GM18868 (cell line): ENCODE data around the gene HRK.
A peak's percentile ranks its signal among the peaks of the same experiment; 100 is the strongest.

Source experiments
- ATAC-seq: cut with Tn5 transposase; IDR thresholded peaks from one replicate; pipeline ENCODE4 v1.9.1; 2021; ENCODE audit warnings: mild to moderate bottlenecking, moderate library complexity; ENCODE audit not compliant: unreplicated experiment

HRK gene

GRCh38 chr12:116874324-116874995, 6.8 kb downstream of the HRK start:
- ATAC-seq = no peak

DNA sequence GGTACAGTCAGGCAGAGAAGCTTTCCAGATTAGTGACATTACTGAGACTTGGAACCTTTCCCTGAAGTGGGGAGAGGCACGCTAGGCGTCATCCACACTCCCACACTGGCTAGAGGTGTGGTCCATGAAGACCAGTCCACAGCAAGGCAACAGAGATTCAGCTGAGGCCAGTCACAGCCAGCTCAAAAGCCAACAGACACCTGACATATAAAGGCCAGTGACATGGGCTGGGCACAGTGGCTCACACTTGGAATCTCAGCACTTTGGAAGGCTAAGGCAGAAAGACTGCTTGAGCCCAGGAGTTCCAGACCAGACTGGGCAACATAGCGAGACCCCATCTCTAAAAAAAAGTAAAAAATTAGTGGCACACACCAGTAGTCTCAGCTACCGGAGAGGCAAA, 10.9 kb downstream of the HRK start:
- no peak for ATAC-seq

GRCh38 chr12:116867523-116867922, 13.7 kb downstream of the HRK start:
- no peak for ATAC-seq

DNA sequence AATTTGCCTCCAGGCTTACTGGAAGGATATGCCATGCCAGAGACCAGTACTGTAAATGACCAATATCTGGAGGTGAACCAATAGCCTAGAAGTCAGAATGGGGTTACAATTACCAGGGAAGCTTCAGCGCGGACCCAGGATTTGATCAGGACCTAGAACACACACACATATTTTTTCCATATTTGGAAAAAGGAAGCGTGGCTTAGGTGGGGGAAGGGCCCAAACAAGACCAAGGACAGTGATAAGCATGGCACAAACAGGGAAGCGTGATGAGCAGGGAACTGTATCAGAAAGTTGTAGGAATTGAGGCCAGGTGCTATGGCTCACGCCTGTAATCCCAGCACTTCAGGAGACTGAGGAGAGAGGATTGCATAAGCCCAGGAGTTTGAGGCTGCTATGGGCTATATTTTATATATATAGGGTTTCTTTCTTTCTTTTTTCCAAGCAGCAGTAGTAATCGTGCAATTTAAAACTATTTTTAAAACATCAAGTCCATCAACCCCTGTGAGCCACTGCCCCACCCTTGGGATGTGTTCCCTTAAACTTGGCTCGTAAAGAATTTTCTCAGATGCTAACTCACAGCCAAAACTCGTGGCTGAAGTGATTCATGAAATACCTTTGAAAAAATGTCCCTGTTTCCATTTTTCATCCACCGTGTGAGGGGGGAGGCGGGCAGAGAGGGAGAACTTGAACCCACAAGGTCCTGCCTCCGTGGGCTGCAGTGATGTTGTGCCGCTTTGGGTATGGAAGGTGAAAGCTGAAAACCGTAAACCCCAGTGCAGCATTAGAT, 16.7 kb downstream of the HRK start:
- no peak for ATAC-seq

DNA sequence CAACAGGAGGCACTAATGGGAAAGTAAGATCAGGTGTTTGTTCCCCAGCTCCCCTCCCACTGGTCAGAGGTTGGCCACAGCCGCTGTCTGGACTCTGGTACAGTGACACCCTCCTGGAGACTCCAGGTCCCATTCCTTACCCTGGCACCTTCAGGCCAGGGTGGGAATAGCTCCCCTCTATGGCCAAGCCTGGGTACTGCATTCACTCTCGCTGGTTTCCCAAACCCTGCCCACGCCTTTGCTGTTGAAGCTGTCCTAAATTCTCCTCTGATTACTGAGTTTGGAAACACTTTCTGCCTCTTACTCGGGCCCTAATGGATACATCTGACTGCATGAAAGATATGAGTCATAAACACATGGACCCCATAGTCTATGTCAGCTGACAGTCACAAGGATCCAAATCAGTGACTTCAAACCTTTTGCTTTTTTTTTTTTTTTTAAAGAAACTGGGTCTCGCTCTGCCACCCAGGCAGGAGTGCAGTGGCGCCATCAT, 17.9 kb downstream of the HRK start:
- no peak for ATAC-seq

DNA sequence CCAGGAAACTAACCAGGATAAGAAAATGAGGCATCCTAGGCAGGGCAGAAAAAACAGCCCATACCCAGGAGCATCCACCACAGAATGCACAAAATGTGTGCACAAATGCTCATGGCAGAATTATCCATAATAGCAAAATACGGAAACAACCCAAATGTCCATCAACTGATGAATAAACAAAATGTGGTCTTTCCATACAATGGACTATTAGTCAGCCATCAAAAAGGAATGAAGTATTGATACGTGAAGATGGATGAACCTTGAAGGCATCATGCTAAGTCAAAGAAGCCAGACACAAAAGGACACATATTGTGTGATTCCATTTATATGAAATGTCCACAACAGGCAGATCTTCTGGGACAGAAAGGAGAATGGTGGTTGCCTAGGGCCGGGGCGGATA, 19.1 kb downstream of the HRK start:
- ATAC-seq = no peak

GRCh38 chr12:116861320-116861719, 19.9 kb downstream of the HRK start:
- ATAC-seq = peak; percentile 85

DNA sequence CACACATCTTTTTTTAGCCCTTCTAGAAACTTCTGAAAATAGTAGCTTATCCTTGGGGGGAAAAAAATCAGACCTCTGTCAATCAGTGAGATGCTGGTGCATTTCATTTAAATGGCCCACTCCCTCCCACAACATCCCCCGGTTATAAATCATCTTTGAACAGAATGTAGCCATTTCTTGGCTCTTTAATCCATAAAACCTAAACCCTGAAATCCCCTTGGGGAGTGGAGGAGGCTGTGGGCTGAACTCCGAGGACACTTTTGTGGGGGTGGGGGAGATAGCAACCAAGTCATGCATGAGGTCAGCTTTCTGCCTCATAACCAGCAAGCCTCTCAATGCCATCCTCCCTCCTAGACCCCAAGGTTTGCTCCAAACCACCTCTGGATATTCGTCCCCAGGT, 21.0 kb downstream of the HRK start:
- no peak for ATAC-seq

GRCh38 chr12:116859079-116859478, 22.2 kb downstream of the HRK start:
- ATAC-seq = no peak

DNA sequence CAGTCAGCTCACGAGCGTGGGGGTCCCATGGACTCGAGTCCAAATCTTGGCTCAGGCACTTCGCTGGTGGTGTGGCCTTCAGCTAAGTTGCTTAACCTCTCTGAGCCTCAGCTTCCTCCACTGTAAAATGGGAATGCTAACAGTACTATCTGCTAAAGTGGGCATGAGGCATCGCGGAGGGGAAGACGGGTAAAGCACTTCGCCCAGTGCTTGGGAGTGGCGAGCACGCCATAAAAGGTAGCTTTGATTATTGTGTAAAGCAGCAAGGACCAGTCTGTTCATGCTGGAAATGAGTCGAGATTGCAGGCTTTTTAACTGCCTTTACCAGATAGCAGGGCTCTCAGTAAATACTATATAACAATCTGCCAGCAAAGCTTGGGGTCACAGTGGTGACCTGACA, 24.5 kb downstream of the HRK start:
- no peak for ATAC-seq

- no peak for ATAC-seq
Observed at GRCh38 chr12:116855744-116856470, 25.3 kb downstream of the HRK start.

GRCh38 chr12:116853507-116853906, 27.7 kb downstream of the HRK start:
- ATAC-seq = no peak

DNA sequence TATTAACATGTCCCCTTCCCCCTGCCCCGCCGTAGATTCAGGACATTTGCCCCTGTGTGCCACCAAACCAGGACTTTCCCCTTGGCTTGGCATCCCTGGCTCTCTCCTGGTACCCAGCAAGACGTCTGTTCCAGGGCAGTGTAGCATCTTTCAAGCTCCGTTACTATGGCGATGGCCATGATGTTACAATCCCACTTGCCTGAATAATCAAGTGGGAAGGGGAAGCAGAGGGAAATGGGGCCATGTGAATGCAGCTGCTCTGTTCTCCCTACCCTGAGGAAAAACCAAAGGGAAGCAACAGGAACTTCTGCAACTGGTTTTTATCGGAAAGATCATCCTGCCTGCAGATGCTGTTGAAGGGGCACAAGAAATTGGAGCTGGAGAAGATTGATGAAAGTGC, 28.9 kb downstream of the HRK start:
- ATAC-seq = no peak

GRCh38 chr12:116849216-116849615, 32.0 kb downstream of the HRK start:
- ATAC-seq = no peak

GRCh38 chr12:116843085-116843484, 38.2 kb downstream of the HRK start:
- ATAC-seq = no peak

DNA sequence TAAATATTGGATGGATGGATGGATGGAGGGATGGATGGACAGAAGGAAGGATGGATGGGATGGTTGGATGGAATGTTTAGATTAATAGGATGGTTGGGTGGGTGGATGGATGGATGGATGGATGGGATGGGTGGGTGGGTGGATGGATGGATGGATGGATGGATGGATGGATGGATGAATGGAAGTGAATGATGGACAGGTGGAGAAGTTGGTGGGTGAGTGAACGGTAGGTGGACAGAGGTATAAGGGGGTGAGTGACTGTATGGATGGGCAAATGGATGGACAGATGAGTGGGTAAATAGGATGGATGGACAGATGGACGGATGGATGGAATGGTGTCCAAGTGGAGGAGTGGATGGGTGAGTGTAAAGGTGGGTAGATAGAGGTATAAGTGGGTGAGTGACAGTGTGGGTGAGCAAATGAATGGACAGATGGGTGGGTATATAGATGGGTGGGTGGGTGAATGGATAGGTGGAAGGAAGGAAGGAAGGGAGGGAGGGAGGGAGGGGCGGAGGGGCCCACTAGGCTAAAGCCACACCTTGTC, 41.9 kb downstream of the HRK start:
- ATAC-seq = no peak

- ATAC-seq = no peak
Observed at GRCh38 chr12:116838365-116838764, 42.9 kb downstream of the HRK start.

- ATAC-seq = no peak
Observed at GRCh38 chr12:116837097-116837496, 44.1 kb downstream of the HRK start.

GRCh38 chr12:116835484-116835883, 45.8 kb downstream of the HRK start:
- ATAC-seq = no peak

DNA sequence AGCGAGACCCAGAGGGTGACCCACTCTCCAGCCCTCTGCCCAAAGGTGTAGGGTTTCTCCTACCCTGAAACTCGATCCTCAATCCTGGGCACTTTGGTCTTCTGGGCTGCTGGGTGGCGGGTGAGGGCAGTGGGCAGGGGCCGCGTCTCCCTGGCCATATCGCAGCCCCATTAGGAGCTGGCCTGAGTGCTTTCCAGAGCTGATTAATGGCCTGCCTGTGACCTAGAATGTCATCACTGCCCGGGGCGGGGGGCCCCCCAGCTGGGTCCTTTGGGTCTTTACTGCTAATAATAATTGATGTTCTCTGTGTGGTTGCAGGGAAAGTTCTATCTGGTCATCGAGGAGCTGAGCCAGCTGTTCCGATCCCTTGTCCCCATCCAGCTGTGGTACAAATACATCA, 47.8 kb downstream of the HRK start:
- ATAC-seq = no peak

DNA sequence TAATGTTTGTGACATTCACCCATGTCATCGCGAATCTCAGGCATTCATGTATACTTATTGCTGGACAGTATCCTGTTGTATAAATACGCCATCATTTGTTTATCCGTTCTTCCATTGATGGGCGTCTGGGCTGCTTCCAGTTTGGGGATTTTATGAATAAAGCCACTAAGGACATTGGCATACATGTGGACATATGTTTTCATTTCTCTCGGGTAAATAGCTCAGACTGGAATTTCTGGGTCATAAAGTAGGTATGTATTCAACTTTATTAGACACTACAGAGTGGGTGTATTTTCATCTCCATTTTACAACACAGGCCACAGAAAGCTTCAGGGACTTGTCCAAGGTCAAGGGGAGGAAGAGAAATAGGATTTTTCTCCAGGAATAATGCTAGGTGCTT, 48.9 kb downstream of the HRK start:
- no peak for ATAC-seq
